Activated CD8-positive, alpha-beta T cell treated with anti-CD3 and anti-CD28 coated beads for 36 hours (primary cell): Measurements from ENCODE around the gene PCP2. TPM values are rescaled to one million over a fixed set of nuclear protein-coding genes. Genes with fewer than 3 reads are reported as not detected.

ENCODE experiments used
- ATAC-seq: fragments of 200-7000 bp; cut with Tn5 transposase; one replicate; pipeline ENCODE4 v1.10.0; 2021; ENCODE audit warnings: mild to moderate bottlenecking, moderate library complexity
- CTCF ChIA-PET: fragments of 350-600 bp; sonication (Branson Sonifier 250); formaldehyde crosslinking; loops from one replicate; lab custom pipeline; 2021; ENCODE audit warnings: antibody characterized with exemption; lab: Charles Lee
- POLR2A ChIA-PET: fragments of 350-600 bp; sonication (Branson Sonifier 250); formaldehyde crosslinking; loops from one replicate; lab custom pipeline; 2021; ENCODE audit warnings: antibody characterized with exemption; lab: Charles Lee
- DNase-seq: peaks from one replicate; pipeline ENCODE4 v3.0.0-alpha.2; 2020
- H3K27ac Mint-ChIP-seq: one replicate; pipeline ENCODE4 v1.8.0; 2021; ENCODE audit warnings: mild to moderate bottlenecking, mixed read lengths
- H3K27me3 Mint-ChIP-seq: one replicate; pipeline ENCODE4 v1.8.0; 2021; ENCODE audit warnings: mixed read lengths
- H3K36me3 Mint-ChIP-seq: one replicate; pipeline ENCODE4 v1.8.0; 2021; ENCODE audit warnings: low read depth, mixed read lengths
- H3K4me1 Mint-ChIP-seq: one replicate; pipeline ENCODE4 v1.8.0; 2021; ENCODE audit warnings: low read depth, mixed read lengths
- H3K4me3 Mint-ChIP-seq: one replicate; pipeline ENCODE4 v1.8.0; 2021; ENCODE audit warnings: mild to moderate bottlenecking, moderate library complexity, mixed read lengths
- H3K9me3 Mint-ChIP-seq: one replicate; pipeline ENCODE4 v1.8.0; 2021; ENCODE audit warnings: mixed read lengths
- intact Hi-C: fragments of 100-400 bp; cut with micrococcal nuclease; formaldehyde crosslinking; loops from one replicate; pipeline ENCODE4 v1.10.0; 2022
- total RNA-seq, 2 experiments: library from RNA; stranded (reverse); gene quantifications; one replicate each; pipeline ENCODE4 v1.2.3, GENCODE V29; 2021
- TF ChIP-seq, protein P1 (sequence below): fragments of 200-600 bp; IDR thresholded peaks from one replicate; pipeline ENCODE4 v1.8.0; 2022; ENCODE audit warnings: antibody characterized with exemption, mild to moderate bottlenecking

Gene PCP2
- total RNA-seq, 2 experiments from 2014 or later: 4.0 to 4.8 TPM

GRCh38 chr19:7670150-7670783 lies 36.7 kb upstream of the PCP2 start:
- Mint-ChIP-seq H3K4me1 (peaks cover 18% of the 10 kb centered on the region), H3K9me3 (no peaks in the 10 kb centered on the region), H3K27ac (peak overlapping the region; percentile 42), H3K27me3 (peaks cover 29% of the 10 kb centered on the region), H3K4me3 (peak overlapping the region; percentile 50), H3K36me3 (no peaks in the 10 kb centered on the region)
- ChIA-PET CTCF (interaction anchor here (1.0 to 4.4 kb wide), 5 partner anchors 11 to 130 kb away, joined by 5 to 28 read pairs (median 7); partner anchors contain the start of gene TRAPPC5), POLR2A (interaction anchor here (1.2 to 2.8 kb wide), 2 partner anchors 12 to 16 kb away, joined by 3 to 11 read pairs; no protein-coding TSS in a partner anchor)
- ATAC-seq (peak; percentile 45), DNase-seq (peak; percentile 58)
- TF ChIP-seq, protein P1, sequence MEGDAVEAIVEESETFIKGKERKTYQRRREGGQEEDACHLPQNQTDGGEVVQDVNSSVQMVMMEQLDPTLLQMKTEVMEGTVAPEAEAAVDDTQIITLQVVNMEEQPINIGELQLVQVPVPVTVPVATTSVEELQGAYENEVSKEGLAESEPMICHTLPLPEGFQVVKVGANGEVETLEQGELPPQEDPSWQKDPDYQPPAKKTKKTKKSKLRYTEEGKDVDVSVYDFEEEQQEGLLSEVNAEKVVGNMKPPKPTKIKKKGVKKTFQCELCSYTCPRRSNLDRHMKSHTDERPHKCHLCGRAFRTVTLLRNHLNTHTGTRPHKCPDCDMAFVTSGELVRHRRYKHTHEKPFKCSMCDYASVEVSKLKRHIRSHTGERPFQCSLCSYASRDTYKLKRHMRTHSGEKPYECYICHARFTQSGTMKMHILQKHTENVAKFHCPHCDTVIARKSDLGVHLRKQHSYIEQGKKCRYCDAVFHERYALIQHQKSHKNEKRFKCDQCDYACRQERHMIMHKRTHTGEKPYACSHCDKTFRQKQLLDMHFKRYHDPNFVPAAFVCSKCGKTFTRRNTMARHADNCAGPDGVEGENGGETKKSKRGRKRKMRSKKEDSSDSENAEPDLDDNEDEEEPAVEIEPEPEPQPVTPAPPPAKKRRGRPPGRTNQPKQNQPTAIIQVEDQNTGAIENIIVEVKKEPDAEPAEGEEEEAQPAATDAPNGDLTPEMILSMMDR: no peak
- intact Hi-C loops: no loop called here

DNA sequence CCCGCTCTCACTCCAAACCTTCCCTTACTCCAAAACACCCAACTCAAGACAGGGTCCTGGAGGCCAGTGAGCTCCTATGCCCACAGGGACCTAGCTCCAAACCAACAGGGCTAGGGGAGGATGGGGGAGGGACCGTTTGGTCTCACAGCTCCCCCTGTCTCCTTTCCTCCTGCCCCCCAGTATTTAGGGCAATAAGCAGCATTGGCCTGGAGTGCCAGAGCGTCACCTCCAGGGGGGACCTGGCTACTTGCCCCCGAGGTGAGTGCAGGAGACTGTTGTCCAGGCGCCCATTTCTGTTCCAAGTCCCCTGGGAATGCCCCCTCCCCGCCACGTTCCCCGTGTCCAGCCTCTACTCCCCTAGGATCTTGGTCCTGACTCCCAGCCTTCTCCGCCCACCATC lies 36.1 kb upstream of the PCP2 start:
- peaks cover 29% of the 10 kb centered on the region for H3K27me3 Mint-ChIP-seq
- no peaks in the 10 kb centered on the region for H3K9me3 Mint-ChIP-seq
- no peaks in the 10 kb centered on the region for H3K36me3 Mint-ChIP-seq
- DNase-seq: no peak
- H3K4me1 Mint-ChIP-seq: peaks cover 18% of the 10 kb centered on the region
- peak overlapping the region; percentile 16 for H3K4me3 Mint-ChIP-seq
- TF ChIP-seq, protein P1: no peak
- POLR2A ChIA-PET: interaction anchor here (1.1 to 2.8 kb wide), 2 partner anchors 9 to 12 kb away, joined by 3 to 11 read pairs; no protein-coding TSS in a partner anchor
- ATAC-seq: no peak
- CTCF ChIA-PET: interaction anchor here (1.1 to 4.4 kb wide), 4 partner anchors 12 to 101 kb away, joined by 5 to 28 read pairs (median 6); partner anchors contain the start of gene TRAPPC5
- H3K27ac Mint-ChIP-seq: no peak overlapping the region
- intact Hi-C loops: no loop called here

DNA sequence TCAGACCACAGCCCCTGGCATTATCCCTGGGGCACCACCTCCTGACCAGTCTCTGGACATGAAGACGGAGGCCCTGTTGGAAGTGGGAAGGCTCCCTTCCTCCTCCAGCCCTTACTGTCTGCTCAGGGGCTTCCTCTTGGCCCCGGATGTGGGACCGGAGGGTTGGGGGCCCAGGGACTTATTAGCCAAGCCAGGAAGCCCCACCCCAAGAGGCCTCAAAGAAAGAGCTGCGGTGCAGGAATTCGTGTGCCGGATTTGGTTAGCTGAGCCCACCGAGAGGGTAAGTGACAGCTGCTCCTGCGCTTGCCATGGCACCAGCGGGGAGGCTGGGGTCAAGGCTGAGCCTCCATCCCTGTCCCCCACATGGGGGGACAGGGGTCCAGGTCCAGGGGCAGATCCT lies 35.3 kb upstream of the PCP2 start, which contains the start of gene RETN:
Gene RETN, plus strand, starts transcription at position 208 of the 400 bp plus-strand sequence. CDS start 278 bp downstream, outside the sequence.
- Mint-ChIP-seq H3K27me3 (peaks cover 25% of the 10 kb centered on the region), H3K27ac (no peak within 1 kb of the TSS), H3K9me3 (no peaks in the 10 kb centered on the region), H3K4me3 (peak within 1 kb of the TSS; percentile 16), H3K4me1 (peaks cover 16% of the 10 kb centered on the region), H3K36me3 (no peaks in the 10 kb centered on the region)
- no peak for ATAC-seq
- intact Hi-C loops: no loop called here
- DNase-seq: no peak
- POLR2A ChIA-PET: interaction anchor here (0.8 to 2.8 kb wide), 3 partner anchors 10 to 12 kb away, joined by 3 to 11 read pairs (median 3); partner anchors contain the start of gene TRAPPC5
- TF ChIP-seq, protein P1: no peak
- CTCF ChIA-PET: interaction anchor here (1.1 to 4.4 kb wide), 3 partner anchors 12 to 101 kb away, joined by 5 to 28 read pairs (median 7); partner anchors contain the start of gene TRAPPC5

- ChIA-PET CTCF (interaction anchor here (1.9 to 4.2 kb wide), 2 partner anchors 16 to 135 kb away, joined by 4 to 12 read pairs; partner anchors contain the start of gene TRAPPC5), POLR2A (no interaction called here)
- TF ChIP-seq, protein P1: no peak
- ATAC-seq (no peak), DNase-seq (no peak)
- H3K27me3 Mint-ChIP-seq: peaks cover 13% of the 10 kb centered on the region
- no peaks in the 10 kb centered on the region for H3K9me3 Mint-ChIP-seq
- no peak overlapping the region for H3K27ac Mint-ChIP-seq
- intact Hi-C loops: no loop called here
- no peaks in the 10 kb centered on the region for H3K36me3 Mint-ChIP-seq
- H3K4me3 Mint-ChIP-seq: no peak overlapping the region
- H3K4me1 Mint-ChIP-seq: peaks cover 8% of the 10 kb centered on the region
Observed at GRCh38 chr19:7665076-7665475, 31.6 kb upstream of the PCP2 start.

- POLR2A ChIA-PET: no interaction called here
- CTCF ChIA-PET: interaction anchor here (0.6 to 4.2 kb wide), 4 partner anchors 11 to 137 kb away, joined by 3 to 12 read pairs (median 4); partner anchors contain the start of gene TRAPPC5
- Mint-ChIP-seq H3K9me3 (no peaks in the 10 kb centered on the region), H3K27ac (no peak overlapping the region), H3K36me3 (no peaks in the 10 kb centered on the region), H3K4me3 (no peak overlapping the region), H3K4me1 (peaks cover 4% of the 10 kb centered on the region), H3K27me3 (peaks cover 6% of the 10 kb centered on the region)
- TF ChIP-seq, protein P1: no peak
- DNase-seq (no peak), ATAC-seq (no peak)
- intact Hi-C loops: no loop called here
Observed at GRCh38 chr19:7663706-7664105, 30.2 kb upstream of the PCP2 start.
